HS-27A (cell line): ENCODE measurements around the gene AADAC.
A peak's percentile ranks its signal among the peaks of the same experiment; 100 is the strongest.
"Not testable (repeated sequence)": the region's sequence is repeated elsewhere in the genome, so short reads cannot be mapped to it uniquely, and the experiment has no call there.

Experiments
- DNase-seq: peaks from one replicate; pipeline ENCODE4 v3.0.0-alpha.2; 2012; ENCODE audit warnings: low read depth, missing footprints

The AADAC gene

GRCh38 chr3:151813799-151814198 is at the start of gene AADAC:
AADAC (plus strand) TSS chr3:151814116; CDS start chr3:151814163, 47 bp downstream.
- no peak for DNase-seq

- not testable (repeated sequence) for DNase-seq
Observed at GRCh38 chr3:151764699-151765098, 49.2 kb upstream of the AADAC start.

- no peak for DNase-seq
Observed at GRCh38 chr3:151765685-151766084, 48.2 kb upstream of the AADAC start.

- peak; percentile 5 for DNase-seq
Observed at GRCh38 chr3:151766454-151766853, 47.5 kb upstream of the AADAC start.

GRCh38 chr3:151768393-151768930 is 45.5 kb upstream of the AADAC start:
- no peak for DNase-seq

GRCh38 chr3:151769175-151769574 is 44.7 kb upstream of the AADAC start:
- no peak for DNase-seq

GRCh38 chr3:151770956-151771355 is 43.0 kb upstream of the AADAC start:
- no peak for DNase-seq

- no peak for DNase-seq
Observed at GRCh38 chr3:151772825-151773480, 41.0 kb upstream of the AADAC start.

GRCh38 chr3:151774235-151774634 is 39.7 kb upstream of the AADAC start:
- DNase-seq = no peak

- no peak for DNase-seq
Observed at GRCh38 chr3:151774910-151775309, 39.0 kb upstream of the AADAC start.

GRCh38 chr3:151775314-151776258 is 38.3 kb upstream of the AADAC start:
- DNase-seq = no peak

GRCh38 chr3:151776259-151776740 is 37.6 kb upstream of the AADAC start:
- DNase-seq = no peak

GRCh38 chr3:151777880-151778279 is 36.0 kb upstream of the AADAC start:
- DNase-seq = no peak

- DNase-seq = no peak
Observed at GRCh38 chr3:151787626-151788025, 26.3 kb upstream of the AADAC start.

GRCh38 chr3:151788401-151788800 is 25.5 kb upstream of the AADAC start:
- DNase-seq = no peak

- no peak for DNase-seq
Observed at GRCh38 chr3:151789853-151790463, 24.0 kb upstream of the AADAC start.

GRCh38 chr3:151790763-151791162 is 23.2 kb upstream of the AADAC start:
- DNase-seq = not testable (repeated sequence)

- no peak for DNase-seq
Observed at GRCh38 chr3:151792411-151792810, 21.5 kb upstream of the AADAC start.

GRCh38 chr3:151793636-151794035 is 20.3 kb upstream of the AADAC start:
- no peak for DNase-seq

GRCh38 chr3:151794080-151794479 is 19.8 kb upstream of the AADAC start:
- no peak for DNase-seq

- peak; percentile 54 for DNase-seq
Observed at GRCh38 chr3:151795276-151795675, 18.6 kb upstream of the AADAC start.

- DNase-seq = no peak
Observed at GRCh38 chr3:151796105-151796680, 17.7 kb upstream of the AADAC start.
